Sigmoid colon (tissue), 4 donors: ENCODE results near the gene ICE1.

Experiments
- CTCF ChIP-seq, 4 experiments: fragments of 450-650 bp in 3 of 4; fragments of 200-600 bp in 1 of 4; IDR thresholded peaks; one replicate each; pipeline ENCODE4 v1.5.1; 2016 to 2019; ENCODE audit warnings: antibody characterized with exemption in 4 of 4, mild to moderate bottlenecking in 3 of 4, moderate library complexity in 2 of 4
- POLR2AphosphoS5 ChIP-seq, 4 donors: sonication (generic); formaldehyde crosslinking; IDR thresholded peaks; one replicate each; pipeline ENCODE4 v1.6.1; 2017; ENCODE audit warnings: antibody characterized with exemption in 4 of 4

- TF ChIP-seq CTCF (IDR thresholded peaks at IDR 0.05) (no peak), POLR2AphosphoS5 (IDR thresholded peaks at IDR 0.05) (no peak)
Measured at GRCh38 chr5:5418764-5419163, 3.7 kb upstream of the ICE1 start.
